Muscle of leg (tissue), 16 donors: ENCODE measurements around the gene KRT82. TPM values are rescaled to one million over a fixed set of nuclear protein-coding genes. Genes with fewer than 3 reads are reported as not detected.
"Not testable (repeated sequence)": the region's sequence is repeated elsewhere in the genome, so short reads cannot be mapped to it uniquely, and the experiment has no call there.

Experiments
- DNase-seq: peaks from one replicate; pipeline ENCODE4 v3.0.0; 2013
- H3K27ac ChIP-seq: one replicate; pipeline ENCODE4 v1.5.1; 2013; ENCODE audit warnings: mild to moderate bottlenecking, low read length, control low read depth
- H3K27me3 ChIP-seq: one replicate; pipeline ENCODE4 v1.6.1; 2013; ENCODE audit warnings: low read length; ENCODE audit not compliant: control insufficient read depth, insufficient read depth
- H3K36me3 ChIP-seq: one replicate; pipeline ENCODE4 v1.6.1; 2013; ENCODE audit warnings: low read length; ENCODE audit not compliant: control insufficient read depth, insufficient read depth
- H3K4me1 ChIP-seq: one replicate; pipeline ENCODE4 v1.6.1; 2013; ENCODE audit warnings: low read length; ENCODE audit not compliant: control insufficient read depth, insufficient read depth
- H3K4me3 ChIP-seq: one replicate; pipeline ENCODE4 v1.5.1; 2013; ENCODE audit warnings: low read length, control low read depth
- H3K9me3 ChIP-seq: replicated peaks from 2 replicates; pipeline ENCODE4 v1.6.1; 2013; ENCODE audit warnings: low read depth, low read length; ENCODE audit not compliant: control insufficient read depth
- WGBS: methylation state at CpG from one replicate; pipeline ENCODE4 v1.1.5; 2013; ENCODE audit warnings: missing lambda C conversion rate; ENCODE audit not compliant: insufficient coverage; 5-methylcytosine and 5-hydroxymethylcytosine counted together
- long read RNA-seq, 11 donors: transcript quantifications; one replicate each; lab custom pipeline, GENCODE V29; 2026
- polyA plus RNA-seq, 8 donors: library from polyadenylated mRNA; unstranded; fragments of 120-200 nt; gene quantifications; one replicate each; pipeline versions ENCODE4 v1.2.1 to v1.2.3, GENCODE V29; 2013; ENCODE audit warnings: inconsistent platforms in 1 of 8, low replicate concordance in 1 of 8; ENCODE audit not compliant: insufficient read length in 8 of 8, insufficient read depth in 1 of 8
- total RNA-seq: library from RNA; stranded (reverse); fragments of 120-200 nt; gene quantifications from one replicate; pipeline ENCODE4 v1.2.4, GENCODE V29; 2013

The KRT82 gene
- total RNA-seq (not detected), polyA plus RNA-seq (not detected)
- long read RNA-seq, donor 1 = 0 reads
- long read RNA-seq, donor 2 = 0 reads
- long read RNA-seq, donor 3 = 0 reads
- long read RNA-seq, donor 4 = 0 reads
- long read RNA-seq, donor 5 = 0 reads
- long read RNA-seq, donor 6 = 0 reads
- long read RNA-seq, donor 7 = 0 reads
- long read RNA-seq, donor 8 = 0 reads
- long read RNA-seq, donor 9 = 0 reads
- long read RNA-seq, donor 10 = 0 reads
- long read RNA-seq, donor 11 = 0 reads

- Histone ChIP-seq H3K9me3 (no peaks in the 10 kb centered on the region), H3K36me3 (no peaks in the 10 kb centered on the region), H3K4me3 (no peak within 1 kb of the TSS), H3K27me3 (peaks cover 2% of the 10 kb centered on the region), H3K4me1 (no peaks in the 10 kb centered on the region), H3K27ac (no peak within 1 kb of the TSS)
- no peak for DNase-seq
- 83% methylated on average over 10 of the region's 14 CpGs for WGBS
These were observed at the start of gene KRT82 for GRCh38 chr12:52405922-52406385. Gene KRT82 (minus strand): TSS chr12:52406335. CDS start chr12:52406277, 58 bp downstream.

- no peaks in the 10 kb centered on the region for H3K9me3 ChIP-seq
- no peaks in the 10 kb centered on the region for H3K36me3 ChIP-seq
- WGBS = no CpG with 5 or more reads among the region's 1 CpG
- H3K4me3 ChIP-seq = no peak overlapping the region
- H3K4me1 ChIP-seq = no peaks in the 10 kb centered on the region
- H3K27me3 ChIP-seq = no peaks in the 10 kb centered on the region
- no peak for DNase-seq
- no peak overlapping the region for H3K27ac ChIP-seq
These were observed 49.7 kb upstream of the KRT82 start for GRCh38 chr12:52455821-52456220.

GRCh38 chr12:52454411-52455201 lies 48.5 kb upstream of the KRT82 start:
- H3K9me3 ChIP-seq = no peaks in the 10 kb centered on the region
- no peak overlapping the region for H3K27ac ChIP-seq
- H3K27me3 ChIP-seq = no peaks in the 10 kb centered on the region
- no peaks in the 10 kb centered on the region for H3K36me3 ChIP-seq
- H3K4me1 ChIP-seq = no peaks in the 10 kb centered on the region
- no peak overlapping the region for H3K4me3 ChIP-seq
- DNase-seq = no peak
- WGBS = 29% methylated on average over 1 of the region's 3 CpGs

- H3K36me3 ChIP-seq = no peaks in the 10 kb centered on the region
- no peaks in the 10 kb centered on the region for H3K4me1 ChIP-seq
- DNase-seq = no peak
- H3K27ac ChIP-seq = no peak within 1 kb of the TSS
- 92% methylated on average over 5 of the region's 6 CpGs for WGBS
- H3K4me3 ChIP-seq = no peak within 1 kb of the TSS
- no peaks in the 10 kb centered on the region for H3K27me3 ChIP-seq
- no peaks in the 10 kb centered on the region for H3K9me3 ChIP-seq
These were observed 46.0 kb upstream of the KRT82 start, which contains the start of gene KRT6B for GRCh38 chr12:52452101-52452500. Gene KRT6B (minus strand): TSS chr12:52452146. CDS start chr12:52452078, 68 bp downstream.

GRCh38 chr12:52448228-52448627 lies 42.1 kb upstream of the KRT82 start:
- Histone ChIP-seq H3K9me3 (no peaks in the 10 kb centered on the region), H3K27ac (no peak overlapping the region), H3K4me1 (no peaks in the 10 kb centered on the region), H3K4me3 (no peak overlapping the region), H3K36me3 (no peaks in the 10 kb centered on the region), H3K27me3 (peaks cover 3% of the 10 kb centered on the region)
- DNase-seq = no peak
- WGBS = 43% methylated on average over 3 of the region's 3 CpGs

- H3K9me3 ChIP-seq, DNase-seq, H3K36me3 ChIP-seq, H3K4me3 ChIP-seq, H3K4me1 ChIP-seq, H3K27me3 ChIP-seq, H3K27ac ChIP-seq: not testable (repeated sequence)
- WGBS = 71% methylated on average over 5 of the region's 11 CpGs
These were observed 41.1 kb upstream of the KRT82 start for GRCh38 chr12:52447196-52447595.

- Histone ChIP-seq H3K9me3 (no peaks in the 10 kb centered on the region), H3K27me3 (peaks cover 6% of the 10 kb centered on the region), H3K27ac (no peak overlapping the region), H3K4me3 (no peak overlapping the region), H3K4me1 (no peaks in the 10 kb centered on the region), H3K36me3 (no peaks in the 10 kb centered on the region)
- WGBS = 100% methylated on average over 2 of the region's 6 CpGs
- DNase-seq = no peak
These were observed 40.4 kb upstream of the KRT82 start for GRCh38 chr12:52446367-52447045.

- peaks cover 6% of the 10 kb centered on the region for H3K27me3 ChIP-seq
- H3K36me3 ChIP-seq = no peaks in the 10 kb centered on the region
- no peak overlapping the region for H3K27ac ChIP-seq
- DNase-seq = no peak
- H3K4me1 ChIP-seq = no peaks in the 10 kb centered on the region
- 58% methylated on average over 2 of the region's 3 CpGs for WGBS
- H3K9me3 ChIP-seq = no peaks in the 10 kb centered on the region
- no peak overlapping the region for H3K4me3 ChIP-seq
These were observed 39.7 kb upstream of the KRT82 start for GRCh38 chr12:52445876-52446275.

- Histone ChIP-seq H3K27me3 (peaks cover 7% of the 10 kb centered on the region), H3K36me3 (no peaks in the 10 kb centered on the region)
- WGBS = 83% methylated on average over 2 of the region's 10 CpGs
These were observed 38.8 kb upstream of the KRT82 start for GRCh38 chr12:52444647-52445595.

More at GRCh38 chr12:52444647-52445595, 38.8 kb upstream of the KRT82 start:
- H3K9me3 ChIP-seq = no peaks in the 10 kb centered on the region
- no peak overlapping the region for H3K27ac ChIP-seq
- DNase-seq = no peak
- no peak overlapping the region for H3K4me3 ChIP-seq
- H3K4me1 ChIP-seq = no peaks in the 10 kb centered on the region
